Neutrophil (primary cell): ENCODE results near the gene ADI1.
"Not testable (repeated sequence)": the region's sequence is repeated elsewhere in the genome, so short reads cannot be mapped to it uniquely, and the experiment has no call there.

ENCODE experiments used
- H3K27ac ChIP-seq: fragments of 200-600 bp; sonication (generic); 2 replicates; pipeline ENCODE4 v1.5.1; 2016; ENCODE audit warnings: mild to moderate bottlenecking, moderate library complexity
- H3K27me3 ChIP-seq: fragments of 200-600 bp; sonication (generic); 2 replicates; pipeline ENCODE4 v1.6.0; 2016; ENCODE audit warnings: mild to moderate bottlenecking
- H3K36me3 ChIP-seq: fragments of 200-600 bp; sonication (generic); 2 replicates; pipeline ENCODE4 v1.5.1; 2017
- H3K4me1 ChIP-seq, 2 experiments: fragments of 200-600 bp in 1 of 2; sonication (generic) in 1 of 2; 1 replicate in 1 of 2; 2 replicates in 1 of 2; pipeline versions ENCODE4 v1.5.1 to v1.6.1; 2013 to 2016; ENCODE audit warnings: low read depth in 1 of 2, low read length in 1 of 2, mild to moderate bottlenecking in 1 of 2, moderate library complexity in 1 of 2; ENCODE audit not compliant: control insufficient read depth in 1 of 2, insufficient read depth in 1 of 2
- H3K4me3 ChIP-seq, 2 experiments: fragments of 200-600 bp in 1 of 2; sonication (generic) in 1 of 2; 1 replicate in 1 of 2; 2 replicates in 1 of 2; pipeline ENCODE4 v1.5.1; 2013 to 2016; ENCODE audit warnings: low read depth in 1 of 2, low read length in 1 of 2, mild to moderate bottlenecking in 1 of 2, moderate library complexity in 1 of 2
- H3K9me3 ChIP-seq: fragments of 200-600 bp; sonication (generic); 2 replicates; pipeline ENCODE4 v1.5.1; 2016
- TF ChIP-seq, protein P1 (sequence below): fragments of 200-600 bp; sonication (generic); IDR thresholded peaks from 2 replicates; pipeline ENCODE4 v1.5.1; 2016; ENCODE audit warnings: antibody characterized with exemption

The ADI1 gene

DNA sequence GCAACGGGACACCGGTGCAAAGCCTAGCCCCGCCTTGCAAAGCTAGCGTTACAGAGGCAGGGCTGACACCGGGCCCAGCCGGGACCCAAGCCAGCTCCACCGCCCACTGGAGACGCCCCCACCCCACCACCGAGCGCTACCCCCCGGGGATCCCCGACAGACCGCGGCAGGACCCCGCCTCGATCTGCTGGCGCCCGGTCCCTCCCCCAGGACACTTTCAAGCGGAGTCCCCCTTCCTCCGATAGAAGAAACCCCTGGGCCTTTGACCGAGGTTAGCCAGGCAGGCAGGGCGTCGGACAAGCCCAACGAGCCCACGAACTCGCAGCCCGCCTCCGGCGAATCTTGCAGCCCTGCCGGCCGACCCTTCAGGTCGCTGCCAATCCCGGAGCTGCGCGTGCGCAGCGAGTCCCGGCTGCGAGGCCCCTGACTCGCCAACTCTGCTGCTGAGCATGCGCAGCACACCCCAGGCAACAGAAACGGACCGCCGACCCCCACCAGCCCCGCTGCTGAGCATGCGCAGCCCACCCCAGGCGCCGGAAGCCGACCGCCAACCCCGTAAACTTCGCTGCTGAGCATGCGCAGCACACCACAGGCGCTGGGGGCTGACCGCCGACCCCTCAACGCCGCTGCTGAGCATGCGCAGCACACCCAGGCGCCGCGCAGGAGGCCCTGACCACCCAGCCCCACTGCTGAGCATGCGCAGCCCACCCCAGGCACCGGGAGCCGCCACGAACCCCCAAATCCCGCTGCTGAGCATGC lies 656 bp downstream of the ADI1 start:
- H3K36me3 ChIP-seq, result peaks cover 2% of the 10 kb centered on the region
- no peaks in the 10 kb centered on the region for H3K27me3 ChIP-seq
- peaks cover 13 to 14% of the 10 kb centered on the region in 2 experiments for H3K4me1 ChIP-seq
- H3K4me3 ChIP-seq, result peak overlapping the region; percentile 90 to 91
- H3K9me3 ChIP-seq, result no peaks in the 10 kb centered on the region
- TF ChIP-seq, protein P1, sequence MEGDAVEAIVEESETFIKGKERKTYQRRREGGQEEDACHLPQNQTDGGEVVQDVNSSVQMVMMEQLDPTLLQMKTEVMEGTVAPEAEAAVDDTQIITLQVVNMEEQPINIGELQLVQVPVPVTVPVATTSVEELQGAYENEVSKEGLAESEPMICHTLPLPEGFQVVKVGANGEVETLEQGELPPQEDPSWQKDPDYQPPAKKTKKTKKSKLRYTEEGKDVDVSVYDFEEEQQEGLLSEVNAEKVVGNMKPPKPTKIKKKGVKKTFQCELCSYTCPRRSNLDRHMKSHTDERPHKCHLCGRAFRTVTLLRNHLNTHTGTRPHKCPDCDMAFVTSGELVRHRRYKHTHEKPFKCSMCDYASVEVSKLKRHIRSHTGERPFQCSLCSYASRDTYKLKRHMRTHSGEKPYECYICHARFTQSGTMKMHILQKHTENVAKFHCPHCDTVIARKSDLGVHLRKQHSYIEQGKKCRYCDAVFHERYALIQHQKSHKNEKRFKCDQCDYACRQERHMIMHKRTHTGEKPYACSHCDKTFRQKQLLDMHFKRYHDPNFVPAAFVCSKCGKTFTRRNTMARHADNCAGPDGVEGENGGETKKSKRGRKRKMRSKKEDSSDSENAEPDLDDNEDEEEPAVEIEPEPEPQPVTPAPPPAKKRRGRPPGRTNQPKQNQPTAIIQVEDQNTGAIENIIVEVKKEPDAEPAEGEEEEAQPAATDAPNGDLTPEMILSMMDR, result no peak
- H3K27ac ChIP-seq, result peak overlapping the region; percentile 85

DNA sequence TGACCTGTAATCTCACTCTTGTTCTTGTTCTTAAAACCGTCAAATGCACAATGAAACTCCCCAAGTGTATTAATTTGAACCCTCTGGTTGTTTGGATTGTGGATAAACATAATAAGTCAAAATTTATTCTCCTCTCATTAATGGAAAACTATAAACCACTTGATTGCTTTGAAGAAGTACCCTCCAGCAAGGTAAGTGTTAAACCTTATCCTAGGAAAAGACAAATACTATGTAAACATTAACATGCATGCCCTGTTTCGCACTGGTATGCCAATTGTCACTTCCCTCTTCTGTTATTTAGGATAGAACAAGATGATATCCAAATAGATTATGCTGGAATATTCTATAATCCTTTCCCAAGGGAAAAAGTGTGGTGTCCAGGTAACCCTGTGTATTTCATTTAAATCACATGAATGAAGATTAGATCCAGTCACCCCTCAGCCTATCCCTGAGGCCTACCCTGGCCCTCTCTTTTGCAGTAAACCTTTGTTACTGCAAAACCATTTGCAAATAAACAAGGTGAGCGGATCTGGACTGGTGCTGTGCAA lies 1.3 kb downstream of the ADI1 start:
- peaks cover 8% of the 10 kb centered on the region for H3K36me3 ChIP-seq
- TF ChIP-seq, protein P1, result no peak
- no peaks in the 10 kb centered on the region for H3K9me3 ChIP-seq
- peak overlapping the region; percentile 85 for H3K27ac ChIP-seq
- peaks cover 13 to 14% of the 10 kb centered on the region in 2 experiments for H3K4me1 ChIP-seq
- no peaks in the 10 kb centered on the region for H3K27me3 ChIP-seq
- H3K4me3 ChIP-seq, result peak overlapping the region; percentile 90 to 91

DNA sequence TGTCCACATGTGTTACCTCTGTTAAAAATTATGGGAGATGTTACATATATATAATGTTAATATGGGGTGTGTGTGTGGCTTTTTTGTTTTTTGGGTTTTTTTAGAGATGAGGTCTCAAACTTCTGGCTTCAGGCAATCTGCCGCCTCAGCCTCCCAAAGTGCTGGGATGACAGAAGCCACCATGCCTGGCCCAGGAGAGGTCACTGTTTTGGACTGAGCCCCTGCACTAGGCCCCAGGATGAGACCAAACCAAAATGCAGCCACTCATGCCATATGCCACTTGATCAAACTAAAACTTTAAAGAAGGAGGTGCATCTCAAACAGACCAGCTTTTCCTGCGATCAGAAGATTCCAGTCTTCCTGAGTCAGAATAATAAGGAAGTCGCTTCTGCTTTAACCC lies 2.5 kb downstream of the ADI1 start:
- TF ChIP-seq, protein P1, result no peak
- Histone ChIP-seq H3K36me3 (peaks cover 20% of the 10 kb centered on the region), H3K9me3 (no peaks in the 10 kb centered on the region)

DNA sequence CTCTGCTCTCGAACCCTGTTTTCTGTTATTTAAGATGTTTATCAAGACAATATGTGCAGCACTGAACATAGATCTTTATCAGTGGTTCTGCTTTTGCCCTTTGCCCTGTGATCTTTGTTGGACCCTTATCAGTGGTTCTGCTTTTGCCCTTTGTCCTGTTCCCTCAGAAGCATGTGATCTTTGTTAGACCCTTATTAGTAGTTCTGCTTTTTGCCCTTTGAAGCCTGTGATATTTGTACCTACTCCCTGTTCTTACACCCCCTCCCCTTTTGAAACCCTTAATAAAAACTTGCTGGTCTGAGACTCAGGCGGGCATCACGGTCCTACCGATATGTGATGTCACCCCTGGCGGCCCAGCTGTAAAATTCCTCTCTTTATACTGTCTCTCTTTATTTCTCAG lies 3.9 kb downstream of the ADI1 start:
- peaks cover 33% of the 10 kb centered on the region for H3K36me3 ChIP-seq

More for the DNA sequence above, 2.5 kb downstream of the ADI1 start:
- H3K27ac ChIP-seq, result no peak overlapping the region
- peaks cover 13 to 14% of the 10 kb centered on the region in 2 experiments for H3K4me1 ChIP-seq
- no peaks in the 10 kb centered on the region for H3K27me3 ChIP-seq
- no peak overlapping the region for H3K4me3 ChIP-seq

DNA sequence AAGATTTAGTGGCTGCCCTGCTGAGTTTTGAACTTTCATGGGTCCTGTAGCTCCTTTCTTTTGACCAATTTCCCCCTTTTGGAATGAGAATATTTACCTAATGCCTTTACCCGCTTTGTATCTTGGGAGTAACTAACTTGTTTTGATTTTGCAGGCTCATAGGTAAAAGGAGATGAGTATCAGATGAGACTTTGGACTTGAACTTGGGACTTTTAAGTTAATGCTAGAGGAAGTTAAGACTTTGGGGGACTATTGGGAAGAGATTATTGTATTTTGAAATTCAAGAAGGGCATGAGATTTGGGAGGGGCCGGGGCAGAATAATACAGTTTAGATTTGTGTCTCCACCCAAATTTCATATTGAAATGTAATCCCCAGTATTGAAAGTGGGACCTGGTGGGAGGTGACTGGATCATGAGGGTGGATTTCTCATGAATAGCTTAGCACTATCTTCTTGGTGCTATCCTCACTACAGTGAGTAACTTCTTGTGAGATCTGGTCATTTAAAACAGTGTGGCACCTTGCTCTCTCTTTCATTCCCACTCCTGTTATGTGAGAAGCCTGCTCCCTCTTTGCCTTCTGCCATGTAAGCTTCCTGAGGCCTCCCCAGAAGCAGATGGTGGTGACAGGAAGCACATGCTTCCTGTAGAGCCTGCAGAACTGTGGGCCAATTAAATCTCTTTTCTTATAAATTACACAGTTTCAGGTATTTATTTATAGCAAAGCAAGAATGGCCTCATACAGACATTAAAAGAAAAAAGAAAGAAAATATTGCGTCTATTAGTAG lies 6.1 kb downstream of the ADI1 start:
- Histone ChIP-seq H3K9me3 (no peaks in the 10 kb centered on the region), H3K27me3 (no peaks in the 10 kb centered on the region), H3K4me1 (peaks cover 3% of the 10 kb centered on the region in 2 experiments), H3K4me3 (no peak overlapping the region), H3K27ac (no peak overlapping the region), H3K36me3 (peaks cover 33% of the 10 kb centered on the region)
- TF ChIP-seq, protein P1, result no peak

More for the DNA sequence above, 3.9 kb downstream of the ADI1 start:
- H3K9me3 ChIP-seq, H3K4me3 ChIP-seq, H3K27me3 ChIP-seq, H3K27ac ChIP-seq: not testable (repeated sequence)
- H3K4me1 ChIP-seq, result peaks cover 12 to 13% of the 10 kb centered on the region in 2 experiments
